Ectodermal cell (in vitro differentiated cells): ENCODE data around the gene TTC23.

Experiments
- H3K27ac ChIP-seq: 2 replicates; pipeline ENCODE4 v1.7.0; 2013; ENCODE audit warnings: mild to moderate bottlenecking, low read depth, low read length; ENCODE audit not compliant: insufficient read depth, poor library complexity, severe bottlenecking
- H3K27me3 ChIP-seq: 2 replicates; pipeline ENCODE4 v1.7.0; 2013; ENCODE audit warnings: mild to moderate bottlenecking, low read length; ENCODE audit not compliant: insufficient read depth, control insufficient read depth, poor library complexity, severe bottlenecking
- H3K36me3 ChIP-seq: one replicate; pipeline ENCODE4 v1.7.0; 2013; ENCODE audit warnings: low read length; ENCODE audit not compliant: control insufficient read depth, insufficient read depth
- H3K4me1 ChIP-seq: one replicate; pipeline ENCODE4 v1.7.0; 2013; ENCODE audit warnings: low read length; ENCODE audit not compliant: control insufficient read depth, insufficient read depth
- H3K4me3 ChIP-seq: 2 replicates; pipeline ENCODE4 v1.7.0; 2013; ENCODE audit warnings: low read depth, low read length, control low read depth; ENCODE audit not compliant: insufficient read depth
- H3K9me3 ChIP-seq: 2 replicates; pipeline ENCODE4 v1.7.0; 2013; ENCODE audit warnings: mild to moderate bottlenecking, low read length, moderate library complexity; ENCODE audit not compliant: control insufficient read depth
- WGBS, 2 experiments: methylation state at CpG; one replicate each; pipeline ENCODE4 v1.1.7; 2013; ENCODE audit warnings: missing lambda C conversion rate in 2 of 2; 5-methylcytosine and 5-hydroxymethylcytosine counted together

TTC23 gene

DNA sequence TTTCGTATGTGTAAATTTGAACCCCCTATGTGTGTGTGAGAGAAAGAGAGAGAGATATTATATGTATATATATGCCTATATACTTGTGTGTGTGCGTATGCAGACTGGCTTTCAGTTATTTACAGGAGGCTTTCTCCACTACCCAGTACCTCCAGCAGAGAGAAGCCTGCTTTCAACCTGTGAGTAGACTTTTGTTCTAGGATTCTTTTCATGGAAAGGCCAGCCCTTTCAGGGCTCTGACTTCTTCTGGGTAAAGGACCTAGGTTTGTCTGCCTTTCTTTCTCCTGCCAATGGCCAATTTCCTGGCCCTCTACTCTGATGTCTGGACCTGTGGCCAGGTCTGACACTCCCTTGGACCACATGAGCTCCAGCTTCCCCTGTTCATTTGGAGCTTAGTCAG is 25.7 kb upstream of the TTC23 start:
- Histone ChIP-seq H3K36me3 (no peaks in the 10 kb centered on the region), H3K4me3 (no peak overlapping the region), H3K27ac (no peak overlapping the region), H3K9me3 (no peaks in the 10 kb centered on the region), H3K4me1 (peaks cover 4% of the 10 kb centered on the region), H3K27me3 (no peaks in the 10 kb centered on the region)
- WGBS, 2 experiments = 92 to 100% methylated on average over 1 to 2 of the region's 2 CpGs

DNA sequence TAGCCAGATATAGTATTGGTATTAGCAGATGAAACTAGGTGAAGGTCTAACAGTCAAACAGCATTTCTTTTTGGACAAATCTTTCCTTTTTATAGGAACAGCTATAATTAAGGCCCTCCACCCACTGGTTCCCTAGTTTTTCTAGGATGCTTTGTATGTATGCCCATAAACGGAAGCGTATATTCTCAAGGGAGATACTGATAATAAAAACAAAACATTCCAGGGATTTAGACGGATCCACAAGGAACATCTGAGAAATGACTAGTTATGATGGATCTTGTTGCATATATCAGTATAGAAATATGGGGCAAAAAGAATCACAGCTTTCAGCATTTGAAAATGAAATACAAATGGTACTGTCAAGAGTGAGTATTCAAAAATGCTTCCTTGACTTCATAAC is 24.4 kb upstream of the TTC23 start:
- Histone ChIP-seq H3K27me3 (no peaks in the 10 kb centered on the region), H3K4me3 (no peak overlapping the region), H3K9me3 (no peaks in the 10 kb centered on the region), H3K36me3 (no peaks in the 10 kb centered on the region), H3K27ac (no peak overlapping the region), H3K4me1 (peaks cover 4% of the 10 kb centered on the region)
- WGBS, 2 experiments = 88 to 96% methylated on average over 3 of the region's 3 CpGs

DNA sequence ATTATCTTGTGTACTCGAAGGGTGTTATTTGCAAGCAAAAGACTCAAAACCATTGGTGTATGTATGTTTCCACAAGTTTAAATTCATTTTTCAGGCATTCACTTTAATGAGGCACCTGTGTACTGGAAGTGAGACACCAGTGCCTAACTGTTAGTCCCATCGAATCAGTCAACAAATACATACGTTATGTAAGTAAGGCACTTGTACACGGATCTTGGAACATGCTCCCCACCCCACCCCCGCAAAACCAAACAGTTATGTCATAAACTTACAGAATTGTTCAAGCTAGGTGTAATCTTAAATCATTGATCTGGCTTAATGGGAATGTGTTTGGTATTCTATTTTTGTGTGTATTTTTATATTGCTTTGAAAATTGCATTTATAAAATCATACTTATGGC is 19.1 kb upstream of the TTC23 start:
- 95 to 98% methylated on average over 4 to 5 of the region's 5 CpGs for WGBS, 2 experiments
- Histone ChIP-seq H3K4me1 (no peaks in the 10 kb centered on the region), H3K27me3 (no peaks in the 10 kb centered on the region), H3K27ac (no peak overlapping the region), H3K36me3 (no peaks in the 10 kb centered on the region), H3K9me3 (no peaks in the 10 kb centered on the region), H3K4me3 (no peak overlapping the region)

DNA sequence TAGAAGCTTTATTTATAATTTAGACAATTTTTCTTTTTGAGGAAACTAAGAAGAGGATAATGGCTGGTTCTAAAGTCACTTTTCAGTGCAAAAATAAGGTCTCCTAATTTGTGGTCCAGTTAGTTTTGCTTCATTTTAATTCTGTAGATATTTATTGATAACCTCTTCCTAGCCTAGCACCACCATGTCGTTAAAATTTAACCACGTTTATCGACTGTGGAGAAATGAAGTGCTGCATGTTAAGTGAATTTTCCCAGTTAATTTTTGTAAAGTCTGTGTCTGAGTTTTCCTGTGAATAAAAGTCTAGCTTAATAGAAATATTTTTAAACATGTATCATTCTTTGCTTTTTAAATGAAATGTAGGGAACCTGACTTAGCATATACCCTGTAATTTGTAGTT is 18.6 kb upstream of the TTC23 start:
- Histone ChIP-seq H3K36me3 (no peaks in the 10 kb centered on the region), H3K4me3 (no peak overlapping the region), H3K27me3 (no peaks in the 10 kb centered on the region), H3K27ac (no peak overlapping the region), H3K9me3 (no peaks in the 10 kb centered on the region), H3K4me1 (no peaks in the 10 kb centered on the region)
- 100% methylated on average over 2 to 3 of the region's 3 CpGs for WGBS, 2 experiments

DNA sequence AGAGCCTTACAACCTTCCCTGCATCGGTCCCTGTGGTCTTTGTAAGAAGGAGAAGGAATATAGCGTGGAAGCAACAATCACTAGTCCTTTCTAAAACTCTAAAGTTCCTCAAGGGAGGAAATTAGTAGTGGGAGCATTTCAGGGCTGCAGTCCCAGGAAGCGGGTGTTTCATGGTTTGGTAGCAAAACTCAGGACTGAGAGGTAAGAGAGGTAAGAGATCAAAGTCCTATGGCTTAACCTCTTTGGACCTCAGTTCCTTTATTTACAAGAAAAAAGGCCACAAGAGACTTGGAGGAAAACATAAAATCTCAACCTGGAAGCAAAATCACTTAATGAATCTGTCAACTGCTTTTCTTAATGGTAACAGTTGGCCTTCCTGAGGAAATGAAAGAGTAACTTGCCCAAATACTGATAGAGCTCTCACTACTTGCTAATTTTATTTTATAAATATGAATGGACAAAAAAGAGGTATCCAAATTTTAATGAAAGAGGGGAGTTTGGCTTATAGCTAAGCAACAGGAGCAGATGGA is 16.2 kb upstream of the TTC23 start:
- H3K4me3 ChIP-seq = no peak overlapping the region
- H3K36me3 ChIP-seq = no peaks in the 10 kb centered on the region
- H3K9me3 ChIP-seq = no peaks in the 10 kb centered on the region
- 95 to 96% methylated on average over 2 to 3 of the region's 3 CpGs for WGBS, 2 experiments
- no peaks in the 10 kb centered on the region for H3K27me3 ChIP-seq
- H3K4me1 ChIP-seq = no peaks in the 10 kb centered on the region
- H3K27ac ChIP-seq = no peak overlapping the region

DNA sequence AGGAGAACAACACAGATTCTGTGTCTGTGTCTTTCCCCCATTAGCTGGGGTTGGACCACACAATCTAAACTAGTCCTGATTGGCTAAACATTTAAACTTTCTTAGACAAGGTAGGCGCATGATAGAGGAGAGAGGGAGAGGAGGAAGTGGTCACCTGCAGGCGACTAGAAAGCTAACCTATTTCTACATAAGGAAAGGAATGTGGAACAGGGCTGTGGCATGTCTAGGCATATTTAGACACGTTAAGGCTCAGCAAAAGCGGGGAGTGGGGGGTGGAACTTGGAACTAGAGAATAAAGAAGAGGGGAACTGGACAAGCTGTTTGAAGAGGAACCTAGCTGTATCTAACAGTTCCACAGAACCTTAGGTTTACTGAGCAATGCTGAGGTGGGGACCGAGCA is 14.7 kb upstream of the TTC23 start:
- no peaks in the 10 kb centered on the region for H3K4me1 ChIP-seq
- no peaks in the 10 kb centered on the region for H3K9me3 ChIP-seq
- 94 to 96% methylated on average over 5 of the region's 5 CpGs for WGBS, 2 experiments
- H3K36me3 ChIP-seq = no peaks in the 10 kb centered on the region
- H3K4me3 ChIP-seq = no peak overlapping the region
- H3K27ac ChIP-seq = no peak overlapping the region
- no peaks in the 10 kb centered on the region for H3K27me3 ChIP-seq

DNA sequence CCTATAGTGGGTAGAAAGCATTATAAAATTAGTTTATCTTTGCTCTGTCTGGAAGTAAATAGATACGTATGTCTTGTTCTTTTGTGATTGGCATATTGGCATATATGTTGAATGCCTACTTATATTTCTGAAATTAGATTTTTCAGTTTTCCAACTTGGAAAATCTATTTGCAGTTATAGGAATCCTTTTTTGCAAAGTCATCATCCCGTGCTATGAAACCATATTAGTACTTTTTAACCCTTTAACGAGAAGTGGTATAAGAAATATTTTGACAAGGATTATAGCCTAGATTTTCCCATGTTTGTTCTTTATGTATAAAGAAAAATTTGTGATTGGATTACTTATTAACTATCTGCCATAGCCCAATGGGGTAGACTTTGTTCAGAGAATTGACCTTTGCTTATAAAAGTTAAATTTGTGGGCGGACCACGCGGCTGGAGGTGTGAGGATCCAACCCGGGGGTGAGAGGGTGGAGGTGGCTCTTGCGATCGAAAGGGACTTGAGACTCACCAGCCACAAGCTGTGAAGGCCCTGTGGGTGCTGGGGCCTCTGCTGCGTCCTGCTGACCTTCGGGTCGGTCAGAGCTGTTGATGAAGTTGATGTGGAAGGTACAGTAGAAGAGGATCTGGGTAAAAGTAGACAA is 7.8 kb upstream of the TTC23 start:
- no peaks in the 10 kb centered on the region for H3K4me1 ChIP-seq
- H3K27ac ChIP-seq = no peak overlapping the region
- no peaks in the 10 kb centered on the region for H3K36me3 ChIP-seq
- peaks cover 5% of the 10 kb centered on the region for H3K27me3 ChIP-seq
- WGBS, 2 experiments = 92% methylated on average over 10 to 12 of the region's 12 CpGs
- H3K9me3 ChIP-seq = no peaks in the 10 kb centered on the region
- no peak overlapping the region for H3K4me3 ChIP-seq

DNA sequence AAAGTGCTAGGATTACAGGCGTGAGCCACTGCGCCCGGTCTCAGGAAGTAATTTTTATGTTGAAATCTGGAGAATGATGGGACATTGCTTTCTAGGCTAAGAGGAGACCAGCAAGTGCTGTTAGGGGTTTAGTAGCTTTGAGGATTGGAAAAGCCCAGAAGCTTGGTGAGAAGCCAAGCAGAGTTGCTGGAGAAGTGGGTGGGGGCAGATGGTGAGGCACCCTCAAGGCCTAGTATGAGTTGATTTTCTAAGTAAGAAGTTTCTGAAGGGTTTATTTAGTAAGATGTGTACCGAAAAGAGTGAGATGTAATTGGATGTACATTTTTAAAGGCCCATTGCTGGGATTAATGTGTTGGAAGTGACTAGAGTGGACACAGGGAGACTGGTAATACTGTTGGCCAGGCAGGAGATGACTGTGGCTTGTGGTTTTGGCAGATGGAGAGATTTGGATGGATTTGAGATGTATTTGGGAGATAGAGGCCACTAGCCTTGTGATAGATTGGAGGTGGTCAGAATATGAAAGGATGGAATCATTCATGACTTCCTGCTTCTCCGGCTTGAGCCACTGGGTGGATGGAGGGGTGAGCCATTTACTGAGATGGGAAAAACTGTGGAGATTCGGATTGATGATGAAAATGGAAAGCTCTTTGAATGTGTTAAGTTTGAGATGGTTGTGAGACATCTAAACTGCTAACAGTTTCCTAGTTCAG is 4.2 kb upstream of the TTC23 start:
- Histone ChIP-seq H3K27me3 (peaks cover 8% of the 10 kb centered on the region), H3K36me3 (no peaks in the 10 kb centered on the region), H3K4me1 (no peaks in the 10 kb centered on the region), H3K9me3 (no peaks in the 10 kb centered on the region), H3K4me3 (no peak overlapping the region), H3K27ac (no peak overlapping the region)
- 85 to 93% methylated on average over 6 of the region's 6 CpGs for WGBS, 2 experiments

DNA sequence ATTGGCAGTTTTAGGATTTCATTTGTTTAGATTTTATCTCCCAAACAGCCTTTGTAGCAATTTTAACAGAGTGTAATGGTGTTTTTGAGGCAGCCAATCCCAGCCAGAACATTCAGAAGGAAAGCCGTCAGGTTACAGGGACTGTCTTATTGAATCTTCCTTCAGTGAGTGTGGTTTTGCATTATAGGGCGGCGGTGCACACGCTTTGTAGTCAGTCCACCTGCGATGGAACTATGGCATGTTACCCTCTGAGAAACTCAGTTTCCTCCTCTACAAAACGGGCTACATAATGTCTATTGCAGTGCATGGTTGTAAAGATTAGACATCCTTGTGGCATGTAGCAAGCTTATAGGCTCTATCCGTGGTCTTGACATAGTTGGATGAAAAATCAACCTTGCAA is 2.9 kb upstream of the TTC23 start:
- H3K4me3 ChIP-seq = peak overlapping the region; percentile 81
- H3K27ac ChIP-seq = no peak overlapping the region
- no peaks in the 10 kb centered on the region for H3K9me3 ChIP-seq
- 87 to 91% methylated on average over 7 of the region's 7 CpGs for WGBS, 2 experiments
- peaks cover 8% of the 10 kb centered on the region for H3K27me3 ChIP-seq
- no peaks in the 10 kb centered on the region for H3K36me3 ChIP-seq
- H3K4me1 ChIP-seq = no peaks in the 10 kb centered on the region

DNA sequence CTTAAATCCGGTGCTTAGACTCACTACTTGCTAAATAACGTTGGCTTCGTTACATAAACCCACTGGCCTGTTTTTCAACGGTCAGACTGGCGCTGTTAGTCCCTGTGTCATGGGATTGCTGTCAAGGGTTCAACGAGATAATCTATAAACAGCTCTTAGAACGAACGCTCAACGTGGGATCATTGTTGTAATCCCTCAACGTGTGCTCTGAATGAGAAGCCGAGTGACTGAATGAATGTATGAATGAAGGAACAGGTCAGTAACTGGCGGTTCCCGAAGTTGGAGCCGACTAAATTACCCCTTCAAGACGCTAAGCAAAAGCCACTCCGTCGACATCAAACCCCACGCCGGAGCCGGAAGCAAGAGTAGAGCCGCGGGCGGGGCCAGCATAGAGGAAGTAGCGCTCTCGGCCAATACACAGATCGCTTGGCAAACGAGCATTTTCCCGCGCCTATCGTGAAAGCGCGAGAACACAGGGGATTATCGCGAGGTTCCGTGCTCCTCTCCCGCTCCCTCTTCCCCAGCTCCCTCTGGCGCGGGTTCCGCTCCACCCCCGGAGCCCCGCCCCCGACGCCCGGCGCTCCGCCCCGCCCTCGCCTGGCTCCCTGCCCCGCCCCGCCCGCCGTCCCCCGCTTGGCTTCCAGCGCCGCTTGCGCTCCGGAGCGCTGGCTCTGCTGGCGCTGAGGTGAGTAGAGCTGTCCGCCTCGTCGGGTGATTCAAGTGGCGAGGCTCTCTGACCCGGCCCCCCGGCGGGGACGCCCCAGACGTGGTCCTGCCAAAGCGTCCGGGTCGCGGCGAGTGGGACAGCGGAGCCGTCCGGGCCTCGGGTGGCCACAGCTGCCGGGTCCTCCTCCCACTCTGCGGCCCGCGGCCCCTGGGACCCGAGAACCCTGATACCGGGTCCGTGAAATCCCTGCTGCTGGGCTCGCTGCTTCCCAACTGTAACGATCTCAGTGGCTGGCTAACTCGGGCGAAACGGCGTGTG is 1.8 kb upstream of the TTC23 start, which contains the start of gene LRRC28:
TSS of gene LRRC28 (plus strand) at position 625 of the 985 bp plus-strand sequence. CDS start 4,477 bp downstream, outside the sequence.
- Histone ChIP-seq H3K9me3 (no peaks in the 10 kb centered on the region), H3K27me3 (peaks cover 8% of the 10 kb centered on the region), H3K27ac (peak within 1 kb of the TSS; percentile 52), H3K36me3 (no peaks in the 10 kb centered on the region), H3K4me3 (peak within 1 kb of the TSS; percentile 81), H3K4me1 (no peaks in the 10 kb centered on the region)
- WGBS, 2 experiments = 0% methylated on average over 90 of the region's 90 CpGs
